Esophagus muscularis mucosa (tissue), 4 donors: ENCODE measurements around the gene TSNAXIP1. TPM values are rescaled to one million over a fixed set of nuclear protein-coding genes. Genes with fewer than 3 reads are reported as not detected.
A peak's percentile ranks its signal among the peaks of the same experiment; 100 is the strongest.
"Not testable (repeated sequence)": the region's sequence is repeated elsewhere in the genome, so short reads cannot be mapped to it uniquely, and the experiment has no call there.

ENCODE experiments used
- DNase-seq: peaks from one replicate; pipeline ENCODE4 v3.0.0-alpha.2; 2017; ENCODE audit errors: extremely low spot score
- H3K27ac ChIP-seq, 4 donors: fragments of 200-600 bp; sonication (generic); replicated peaks in 1 of 4; 1 replicate in 3 of 4; 2 replicates in 1 of 4; pipeline ENCODE4 v1.5.1; 2016 to 2019; ENCODE audit warnings: mild to moderate bottlenecking in 1 of 4
- H3K27me3 ChIP-seq, 4 donors: fragments of 200-600 bp; sonication (generic); one replicate each; pipeline versions ENCODE4 v1.5.1 to v1.6.0; 2016 to 2019
- H3K36me3 ChIP-seq, 4 donors: fragments of 200-600 bp; sonication (generic); one replicate each; pipeline ENCODE4 v1.5.1; 2016 to 2019
- H3K4me1 ChIP-seq, 4 donors: fragments of 200-600 bp; sonication (generic); one replicate each; pipeline ENCODE4 v1.5.1; 2016 to 2019
- H3K4me3 ChIP-seq, 4 donors: fragments of 200-600 bp; sonication (generic); 1 replicate in 2 of 4; 2 replicates in 2 of 4; pipeline ENCODE4 v1.5.1; 2016 to 2019; ENCODE audit warnings: mild to moderate bottlenecking in 4 of 4, moderate library complexity in 1 of 4
- H3K9me3 ChIP-seq, 4 donors: fragments of 200-600 bp; sonication (generic); 1 replicate in 3 of 4; 2 replicates in 1 of 4; pipeline ENCODE4 v1.5.1; 2016 to 2019
- CTCF ChIP-seq, 3 experiments: fragments of 200-600 bp in 2 of 3; fragments of 450-650 bp in 1 of 3; sonication (generic) in 2 of 3; IDR thresholded peaks; one replicate each; pipeline ENCODE4 v1.5.1; 2017 to 2019; ENCODE audit warnings: antibody characterized with exemption in 3 of 3, mild to moderate bottlenecking in 2 of 3, moderate library complexity in 1 of 3
- EP300 ChIP-seq: sonication (generic); formaldehyde crosslinking; IDR thresholded peaks from one replicate; pipeline ENCODE4 v1.6.1; 2017; ENCODE audit warnings: antibody characterized with exemption
- POLR2A ChIP-seq: fragments of 450-650 bp; IDR thresholded peaks from one replicate; pipeline ENCODE4 v1.6.1; 2017; ENCODE audit warnings: antibody characterized with exemption, moderate library complexity, mild to moderate bottlenecking, low read depth
- POLR2AphosphoS5 ChIP-seq, 2 donors: sonication (generic); formaldehyde crosslinking; IDR thresholded peaks; one replicate each; pipeline ENCODE4 v1.6.1; 2017; ENCODE audit warnings: antibody characterized with exemption in 2 of 2
- WGBS: methylation state at CpG from one replicate; pipeline ENCODE4 v1.1.5; 2018; 5-methylcytosine and 5-hydroxymethylcytosine counted together
- intact Hi-C: fragments of 100-400 bp; cut with DNase I; formaldehyde crosslinking; loops from one replicate; pipeline ENCODE4 v1.15.1; 2023
- total RNA-seq, 4 donors: library from RNA; depleted of rRNA; stranded (reverse); fragments of >200 nt; gene quantifications; one replicate each; pipeline versions ENCODE4 v1.1.0 to v1.2.1, GENCODE V29; 2016

Gene TSNAXIP1
- total RNA-seq, 4 donors from 2014 or later = 0.83 to 2.2 (median 1.1) TPM

- WGBS = 74% methylated on average over 8 of the region's 8 CpGs
- intact Hi-C loops = no loop called here
- H3K27ac ChIP-seq = peak overlapping the region; percentile 36 to 87 (median 86)
- H3K36me3 ChIP-seq = peaks cover under 1 to 12% (median 8%) of the 10 kb centered on the region in 4 donors
- TF ChIP-seq POLR2AphosphoS5 (IDR thresholded peaks at IDR 0.05) = peak in 1 of 2 donors; percentile 26
- TF ChIP-seq CTCF (IDR thresholded peaks at IDR 0.05) = no peak
- TF ChIP-seq POLR2A = no peak
- DNase-seq = no peak
- H3K4me1 ChIP-seq = peaks cover 65 to 89% (median 80%) of the 10 kb centered on the region in 4 donors
- no peaks in the 10 kb centered on the region for H3K27me3 ChIP-seq
- no peaks in the 10 kb centered on the region for H3K9me3 ChIP-seq
- no peak overlapping the region for H3K4me3 ChIP-seq
Observed at GRCh38 chr16:67860589-67861398, 54.1 kb downstream of the TSNAXIP1 start.

- no peaks in the 10 kb centered on the region for H3K27me3 ChIP-seq
- H3K9me3 ChIP-seq = no peaks in the 10 kb centered on the region
- H3K4me3 ChIP-seq = no peak overlapping the region
- H3K4me1 ChIP-seq = peaks cover 54 to 78% (median 73%) of the 10 kb centered on the region in 4 donors
- DNase-seq = no peak
- TF ChIP-seq POLR2AphosphoS5 (IDR thresholded peaks at IDR 0.05) = no peak
- no peak for TF ChIP-seq POLR2A
- no peak for TF ChIP-seq EP300
- no peak for TF ChIP-seq CTCF (IDR thresholded peaks at IDR 0.05)
- intact Hi-C loops = no loop called here
- peak overlapping the region; percentile 83 to 87 (median 86) for H3K27ac ChIP-seq
- WGBS = 85% methylated on average over 6 of the region's 6 CpGs
- H3K36me3 ChIP-seq = peaks cover 11 to 23% (median 19%) of the 10 kb centered on the region in 4 donors
Observed at GRCh38 chr16:67861877-67862276, 55.2 kb downstream of the TSNAXIP1 start.

GRCh38 chr16:67862623-67863583, 56.2 kb downstream of the TSNAXIP1 start:
- peak; percentile 63 to 69 for TF ChIP-seq POLR2AphosphoS5 (IDR thresholded peaks at IDR 0.05)
- TF ChIP-seq POLR2A = no peak
- H3K9me3 ChIP-seq = no peaks in the 10 kb centered on the region
- peaks cover 44 to 68% (median 62%) of the 10 kb centered on the region in 4 donors for H3K4me1 ChIP-seq
- no peak overlapping the region for H3K4me3 ChIP-seq
- H3K36me3 ChIP-seq = peaks cover 17 to 33% (median 29%) of the 10 kb centered on the region in 4 donors
- no peaks in the 10 kb centered on the region for H3K27me3 ChIP-seq
- DNase-seq = no peak
- peak overlapping the region; percentile 83 to 87 (median 86) for H3K27ac ChIP-seq
- WGBS = 38% methylated on average over 10 of the region's 11 CpGs
- intact Hi-C loops = no loop called here

GRCh38 chr16:67864044-67864443, 57.4 kb downstream of the TSNAXIP1 start:
- intact Hi-C loops, H3K9me3 ChIP-seq, DNase-seq, H3K4me3 ChIP-seq, H3K27me3 ChIP-seq: not testable (repeated sequence)
- H3K4me1 ChIP-seq = peaks cover 33 to 60% (median 52%) of the 10 kb centered on the region in 4 donors
- peak overlapping the region; percentile 83 to 87 (median 86) for H3K27ac ChIP-seq
- 89% methylated on average over 6 of the region's 6 CpGs for WGBS
- peaks cover 27 to 45% (median 40%) of the 10 kb centered on the region in 4 donors for H3K36me3 ChIP-seq

GRCh38 chr16:67864594-67864993, 57.9 kb downstream of the TSNAXIP1 start:
- intact Hi-C loops = no loop called here
- whole genome bisulfite sequencing = 90% methylated on average over 2 of the region's 2 CpGs

More at GRCh38 chr16:67864594-67864993, 57.9 kb downstream of the TSNAXIP1 start:
- no peak for TF ChIP-seq EP300
- no peak for TF ChIP-seq CTCF (IDR thresholded peaks at IDR 0.05)
- no peak for TF ChIP-seq POLR2A
- no peak for TF ChIP-seq POLR2AphosphoS5 (IDR thresholded peaks at IDR 0.05)
- no peak for DNase-seq
- Histone ChIP-seq H3K27ac (peak overlapping the region in 3 of 4 donors; percentile 19 to 87 (median 86)), H3K27me3 (no peaks in the 10 kb centered on the region), H3K4me1 (peaks cover 33 to 57% (median 48%) of the 10 kb centered on the region in 4 donors), H3K36me3 (peaks cover 27 to 50% (median 46%) of the 10 kb centered on the region in 4 donors), H3K9me3 (no peaks in the 10 kb centered on the region), H3K4me3 (no peak overlapping the region)
